OCI-LY3 (cell line): ENCODE data around the gene CLK2.
"Not testable (repeated sequence)": the region's sequence is repeated elsewhere in the genome, so short reads cannot be mapped to it uniquely, and the experiment has no call there.

Experiments used
- EZH2phosphoT487 ChIP-seq: fragments of 200-600 bp; shearing (Covaris generic); IDR thresholded peaks from 2 replicates; pipeline ENCODE4 v1.6.1; 2018; ENCODE audit warnings: antibody characterized with exemption, mixed run types, low read depth
- TF ChIP-seq, protein P1 (sequence below): fragments of 200-600, 300-600 bp; sonication (generic); IDR thresholded peaks from 2 replicates; pipeline ENCODE4 v1.5.1; 2014; ENCODE audit warnings: antibody characterized with exemption, low read length, low read depth

DNA sequence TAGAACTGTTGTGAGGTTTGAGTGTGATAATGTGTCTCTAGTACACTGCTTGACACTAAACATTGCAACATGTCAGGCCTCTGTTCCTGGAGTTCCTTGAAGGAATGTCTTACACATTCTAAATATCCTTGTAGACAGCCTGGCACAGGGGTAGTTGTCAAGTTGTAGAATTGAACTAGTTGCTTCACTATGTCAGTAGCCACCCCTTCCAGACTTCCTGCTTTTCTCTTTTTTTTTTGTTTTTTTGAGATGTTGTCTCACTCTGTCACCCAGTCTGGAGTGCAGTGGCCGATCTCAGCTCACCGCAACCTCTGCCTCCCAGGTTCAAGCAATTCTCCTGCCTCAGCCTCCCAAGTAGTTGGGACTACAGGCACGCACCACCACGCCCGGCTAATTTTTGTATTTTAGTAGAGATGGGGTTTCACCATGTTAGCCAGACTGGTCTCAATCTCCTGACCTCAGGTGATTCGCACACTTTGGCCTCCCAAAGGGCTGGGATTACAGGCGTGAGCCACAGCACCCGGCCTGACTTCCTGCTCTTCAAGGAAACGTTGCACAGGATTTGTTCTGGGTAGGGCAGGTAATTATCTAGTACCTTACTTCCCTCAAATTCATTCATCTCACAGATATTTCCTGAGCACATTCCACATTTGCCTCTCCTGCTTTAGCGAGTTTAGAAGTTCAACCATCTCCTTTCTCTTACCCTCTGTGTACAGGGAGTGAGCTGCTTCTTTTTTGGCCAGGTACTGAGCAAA is 52.9 kb downstream of the CLK2 start:
- TF ChIP-seq, protein P1, sequence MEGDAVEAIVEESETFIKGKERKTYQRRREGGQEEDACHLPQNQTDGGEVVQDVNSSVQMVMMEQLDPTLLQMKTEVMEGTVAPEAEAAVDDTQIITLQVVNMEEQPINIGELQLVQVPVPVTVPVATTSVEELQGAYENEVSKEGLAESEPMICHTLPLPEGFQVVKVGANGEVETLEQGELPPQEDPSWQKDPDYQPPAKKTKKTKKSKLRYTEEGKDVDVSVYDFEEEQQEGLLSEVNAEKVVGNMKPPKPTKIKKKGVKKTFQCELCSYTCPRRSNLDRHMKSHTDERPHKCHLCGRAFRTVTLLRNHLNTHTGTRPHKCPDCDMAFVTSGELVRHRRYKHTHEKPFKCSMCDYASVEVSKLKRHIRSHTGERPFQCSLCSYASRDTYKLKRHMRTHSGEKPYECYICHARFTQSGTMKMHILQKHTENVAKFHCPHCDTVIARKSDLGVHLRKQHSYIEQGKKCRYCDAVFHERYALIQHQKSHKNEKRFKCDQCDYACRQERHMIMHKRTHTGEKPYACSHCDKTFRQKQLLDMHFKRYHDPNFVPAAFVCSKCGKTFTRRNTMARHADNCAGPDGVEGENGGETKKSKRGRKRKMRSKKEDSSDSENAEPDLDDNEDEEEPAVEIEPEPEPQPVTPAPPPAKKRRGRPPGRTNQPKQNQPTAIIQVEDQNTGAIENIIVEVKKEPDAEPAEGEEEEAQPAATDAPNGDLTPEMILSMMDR: not testable (repeated sequence)
- not testable (repeated sequence) for TF ChIP-seq EZH2phosphoT487
